IMR-90 (cell line): ENCODE data around the gene PROM2. TPM values are rescaled to one million over a fixed set of nuclear protein-coding genes. Genes with fewer than 3 reads are reported as not detected.

Experiments used
- ATAC-seq: fragments of 200-7000 bp; cut with Tn5 transposase; 2 replicates; pipeline ENCODE4 v1.9.1; 2020; ENCODE audit warnings: low read depth, mild to moderate bottlenecking, moderate library complexity
- BruUV-seq: library from RNA; stranded (reverse); fragments of 400-500 nt; replicated peaks from 2 replicates; lab custom pipeline; 2021; lab: Mats Ljungman, UMichigan
- CTCF ChIA-PET: fragments of 300-600 bp; formaldehyde crosslinking; extraction: SDS; loops from one replicate; lab custom pipeline; 2021; ENCODE audit warnings: antibody characterized with exemption; lab: Yijun Ruan, JAX
- POLR2A ChIA-PET: fragments of 300-600 bp; sonication (Branson Sonifier 250); formaldehyde crosslinking; loops from one replicate; lab custom pipeline; 2022; ENCODE audit warnings: antibody characterized with exemption; ENCODE audit not compliant: unreplicated experiment; lab: Charles Lee
- DNase-seq: peaks from one replicate; pipeline ENCODE4 v3.0.0; 2013
- H2AFZ ChIP-seq: replicated peaks from 2 replicates; pipeline ENCODE3; 2013; ENCODE audit warnings: low read length, mild to moderate bottlenecking; ENCODE audit not compliant: poor library complexity
- H2AK5ac ChIP-seq: 2 replicates; pipeline ENCODE4 v1.6.1; 2013; ENCODE audit warnings: low read depth, low read length, inconsistent platforms
- H2AK9ac ChIP-seq: replicated peaks from 2 replicates; pipeline ENCODE3; 2013; ENCODE audit warnings: mild to moderate bottlenecking, low read depth, low read length, moderate library complexity; ENCODE audit not compliant: poor library complexity
- H2BK120ac ChIP-seq: 2 replicates; pipeline ENCODE4 v1.6.1; 2013; ENCODE audit warnings: low read depth, low read length, inconsistent platforms
- H2BK15ac ChIP-seq: 3 replicates; pipeline ENCODE4 v1.6.1; 2013; ENCODE audit warnings: low read depth, low read length, inconsistent platforms
- H2BK20ac ChIP-seq: 2 replicates; pipeline ENCODE4 v1.6.1; 2013; ENCODE audit warnings: low read depth, mild to moderate bottlenecking, inconsistent platforms, low read length, moderate library complexity
- H2BK5ac ChIP-seq: 2 replicates; pipeline ENCODE4 v1.6.1; 2013; ENCODE audit warnings: mild to moderate bottlenecking, low read depth, low read length, inconsistent platforms; ENCODE audit not compliant: poor library complexity, severe bottlenecking
- H3K14ac ChIP-seq: replicated peaks from 2 replicates; pipeline ENCODE4 v1.6.1; 2013; ENCODE audit warnings: low read depth, low read length, inconsistent platforms
- H3K18ac ChIP-seq: 2 replicates; pipeline ENCODE4 v1.6.1; 2013; ENCODE audit warnings: low read depth, low read length, control low read depth
- H3K23ac ChIP-seq: 2 replicates; pipeline ENCODE4 v1.6.1; 2013; ENCODE audit warnings: low read depth, low read length, inconsistent platforms
- H3K27ac ChIP-seq: 2 replicates; pipeline ENCODE4 v1.5.1; 2013; ENCODE audit warnings: mild to moderate bottlenecking, control low read depth, low read length; ENCODE audit not compliant: insufficient read depth
- H3K27me3 ChIP-seq: 2 replicates; pipeline ENCODE4 v1.6.1; 2013; ENCODE audit warnings: low read length; ENCODE audit not compliant: control insufficient read depth, insufficient read depth
- H3K36me3 ChIP-seq: 2 replicates; pipeline ENCODE4 v1.6.1; 2013; ENCODE audit warnings: low read length, mixed read lengths; ENCODE audit not compliant: control insufficient read depth, insufficient read depth
- H3K4ac ChIP-seq: 2 replicates; pipeline ENCODE4 v1.6.1; 2013; ENCODE audit warnings: low read depth, low read length, inconsistent platforms
- H3K4me1 ChIP-seq: 2 replicates; pipeline ENCODE4 v1.6.1; 2013; ENCODE audit warnings: low read length, mixed read lengths; ENCODE audit not compliant: control insufficient read depth, insufficient read depth
- H3K4me2 ChIP-seq: 2 replicates; pipeline ENCODE4 v1.6.1; 2013; ENCODE audit warnings: low read depth, mild to moderate bottlenecking, control low read depth, low read length, moderate library complexity
- H3K4me3 ChIP-seq: 2 replicates; pipeline ENCODE4 v1.5.1; 2013; ENCODE audit warnings: low read depth, mild to moderate bottlenecking, control low read depth, low read length, moderate library complexity; ENCODE audit not compliant: insufficient read depth
- H3K56ac ChIP-seq: 2 replicates; pipeline ENCODE4 v1.6.1; 2013; ENCODE audit warnings: low read length, inconsistent platforms; ENCODE audit not compliant: insufficient read depth; ENCODE audit errors: extremely low read depth
- H3K79me1 ChIP-seq, 2 experiments: 2 replicates each; pipeline ENCODE4 v1.6.1; 2013; ENCODE audit warnings: low read length in 2 of 2, inconsistent platforms in 1 of 2, low read depth in 1 of 2
- H3K9ac ChIP-seq: 2 replicates; pipeline ENCODE4 v1.6.1; 2013; ENCODE audit warnings: low read depth, low read length, control low read depth
- H3K9me1 ChIP-seq: 2 replicates; pipeline ENCODE4 v1.6.1; 2013; ENCODE audit warnings: low read length, inconsistent platforms; ENCODE audit not compliant: insufficient read depth
- H3K9me3 ChIP-seq: 2 replicates; pipeline ENCODE4 v1.6.1; 2013; ENCODE audit warnings: low read length; ENCODE audit not compliant: control insufficient read depth, insufficient read depth
- H4K20me1 ChIP-seq: 2 replicates; pipeline ENCODE4 v1.6.1; 2013; ENCODE audit warnings: low read length, inconsistent platforms; ENCODE audit not compliant: insufficient read depth
- H4K5ac ChIP-seq: 2 replicates; pipeline ENCODE4 v1.6.1; 2013; ENCODE audit warnings: mild to moderate bottlenecking, low read depth, low read length, control low read depth
- H4K8ac ChIP-seq, 2 experiments: 2 replicates each; pipeline ENCODE4 v1.6.1; 2013; ENCODE audit warnings: low read depth in 2 of 2, low read length in 2 of 2, control low read depth in 1 of 2, inconsistent platforms in 1 of 2
- H4K91ac ChIP-seq: 2 replicates; pipeline ENCODE4 v1.6.1; 2013; ENCODE audit warnings: low read depth, low read length, inconsistent platforms; ENCODE audit not compliant: insufficient read depth
- BHLHE40 ChIP-seq: fragments of 150-350 bp; IDR thresholded peaks from 2 replicates; pipeline ENCODE4 v1.6.1; 2016; ENCODE audit warnings: mild to moderate bottlenecking, low read depth, low read length
- CEBPB ChIP-seq: IDR thresholded peaks from 2 replicates; pipeline ENCODE4 v1.6.1; 2012; ENCODE audit warnings: low read depth, low read length, improper control_type of control experiment
- CHD1 ChIP-seq: IDR thresholded peaks from 2 replicates; pipeline ENCODE4 v1.6.1; 2012; ENCODE audit warnings: low read depth, low read length, improper control_type of control experiment
- FOS ChIP-seq: fragments of 150-350 bp; IDR thresholded peaks from 2 replicates; pipeline ENCODE4 v1.6.1; 2016; ENCODE audit warnings: low read depth, low read length
- MAFK ChIP-seq: IDR thresholded peaks from 2 replicates; pipeline ENCODE4 v1.6.1; 2012; ENCODE audit warnings: low read depth, low read length, improper control_type of control experiment
- MAZ ChIP-seq: IDR thresholded peaks from 2 replicates; pipeline ENCODE4 v1.6.1; 2012; ENCODE audit warnings: low read depth, mild to moderate bottlenecking, low read length, improper control_type of control experiment, moderate library complexity, borderline replicate concordance
- MXI1 ChIP-seq: IDR thresholded peaks from 2 replicates; pipeline ENCODE4 v1.6.1; 2012; ENCODE audit warnings: low read depth, mild to moderate bottlenecking, low read length, moderate library complexity, borderline replicate concordance
- NFE2L2 ChIP-seq: fragments of 150-350 bp; IDR thresholded peaks from 2 replicates; pipeline ENCODE4 v1.6.1; 2016; ENCODE audit warnings: low read depth, mild to moderate bottlenecking, low read length
- POLR2A ChIP-seq: IDR thresholded peaks from 2 replicates; pipeline ENCODE4 v1.6.1; 2012; ENCODE audit warnings: mild to moderate bottlenecking, low read depth, low read length
- RAD21 ChIP-seq: IDR thresholded peaks from 2 replicates; pipeline ENCODE4 v1.6.1; 2012; ENCODE audit warnings: low read length, improper control_type of control experiment
- RCOR1 ChIP-seq: IDR thresholded peaks from 2 replicates; pipeline ENCODE4 v1.6.1; 2012; ENCODE audit warnings: mild to moderate bottlenecking, low read length, improper control_type of control experiment; ENCODE audit not compliant: insufficient replicate concordance
- RFX5 ChIP-seq: IDR thresholded peaks from 2 replicates; pipeline ENCODE4 v1.8.0; 2012; ENCODE audit warnings: low read depth, mild to moderate bottlenecking, low read length, moderate library complexity
- SMC3 ChIP-seq: fragments of 150-350 bp; IDR thresholded peaks from 2 replicates; pipeline ENCODE4 v1.6.1; 2016; ENCODE audit warnings: low read depth, mild to moderate bottlenecking, antibody characterized with exemption, low read length, moderate library complexity
- dilution Hi-C: fragments of 300-500 bp; cut with HindIII; formaldehyde crosslinking; loops from one replicate; pipeline ENCODE4 v1.14.3; 2018; ENCODE audit warnings: low sequenced_read_pairs; ENCODE audit not compliant: unreplicated experiment
- in situ Hi-C: fragments of 300-500 bp; cut with MboI; formaldehyde crosslinking; loops from 3 replicates; pipeline ENCODE4 v1.14.3; 2019; ENCODE audit warnings: low sequenced_read_pairs, inconsistent platforms, mixed read lengths
- intact Hi-C: fragments of 100-400 bp; cut with micrococcal nuclease; formaldehyde crosslinking; loops from 2 replicates; pipeline ENCODE4 v1.10.0; 2022
- polyA plus RNA-seq, 3 experiments: library from polyadenylated mRNA; depleted of rRNA; stranded (reverse); fragments of >200 nt; gene quantifications; 2 replicates each; pipeline ENCODE4 v1.2.3, GENCODE V29; 2012; ENCODE audit warnings: low replicate concordance in 1 of 3
- total RNA-seq: library from RNA; depleted of rRNA; stranded (reverse); fragments of >200 nt; gene quantifications from 2 replicates; pipeline ENCODE4 v1.2.3, GENCODE V29; 2012
- TF ChIP-seq, protein P1 (sequence below): conservative IDR thresholded peaks from 2 replicates; pipeline ENCODE4 v1.5.1; 2012; ENCODE audit warnings: mild to moderate bottlenecking, low read depth, low read length, improper control_type of control experiment
- TF ChIP-seq, protein P2 (sequence below): fragments of 150-350 bp; IDR thresholded peaks from 2 replicates; pipeline ENCODE4 v1.6.1; 2017; ENCODE audit warnings: mild to moderate bottlenecking, antibody characterized with exemption, low read length, low read depth
- TF ChIP-seq, protein P3 (sequence below): fragments of 150-350 bp; IDR thresholded peaks from 2 replicates; pipeline ENCODE4 v1.6.1; 2016; ENCODE audit warnings: low read depth, mild to moderate bottlenecking, low read length, moderate library complexity, borderline replicate concordance

PROM2 gene
- total and polyA plus RNA-seq, 2 of the 4 experiments (the other 2 are of a cell fraction) = 0.26 TPM; not detected in 1

DNA sequence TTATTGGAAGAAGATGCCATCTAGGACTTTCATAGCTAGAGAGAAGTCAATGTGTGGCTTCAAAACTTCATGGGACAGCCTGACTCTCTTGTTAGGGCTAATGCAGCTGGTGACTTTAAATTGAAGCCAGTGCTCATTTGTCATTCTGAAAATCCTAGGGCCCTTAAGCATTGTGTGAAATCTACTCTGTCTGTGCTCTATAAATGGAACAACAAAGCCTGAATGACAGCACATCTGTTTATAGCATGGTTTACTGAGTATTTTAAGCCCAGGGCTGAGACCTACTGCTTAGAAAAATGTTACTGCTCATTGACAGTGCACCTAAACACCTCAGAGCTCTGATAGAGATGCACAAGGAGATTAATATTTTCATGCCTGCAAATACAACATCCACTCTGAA is 36.1 kb upstream of the PROM2 start:
- H4K20me1 ChIP-seq = no peaks in the 10 kb centered on the region

More for the DNA sequence above, 36.1 kb upstream of the PROM2 start:
- intact Hi-C loops = loop anchor here (10.0 kb wide), 1 partner anchor 707 kb away; no protein-coding TSS in a partner anchor
- no peak overlapping the region for H3K4ac ChIP-seq
- no peak overlapping the region for H3K27ac ChIP-seq
- H3K4me2 ChIP-seq = no peak overlapping the region
- no peak overlapping the region for H3K4me3 ChIP-seq
- in situ Hi-C loops = no loop called here
- no peak overlapping the region for H2AK9ac ChIP-seq
- H2BK20ac ChIP-seq = no peak overlapping the region
- BruUV-seq = no TSS peak
- no peak overlapping the region for H3K23ac ChIP-seq
- no peaks in the 10 kb centered on the region for H3K9me1 ChIP-seq
- H3K56ac ChIP-seq = no peak overlapping the region
- ATAC-seq (no peak), DNase-seq (no peak)
- H2BK5ac ChIP-seq = no peak overlapping the region
- H3K9me3 ChIP-seq = peaks cover 11% of the 10 kb centered on the region
- H4K5ac ChIP-seq = no peak overlapping the region
- no peak overlapping the region for H2AK5ac ChIP-seq
- no peaks in the 10 kb centered on the region for H3K27me3 ChIP-seq
- H2AFZ ChIP-seq = no peak overlapping the region
- H2BK120ac ChIP-seq = no peak overlapping the region
- ChIA-PET CTCF (no interaction called here), POLR2A (no interaction called here)
- no peaks in the 10 kb centered on the region for H3K36me3 ChIP-seq
- H3K79me1 ChIP-seq = no peaks in the 10 kb centered on the region
- H2BK15ac ChIP-seq = no peak overlapping the region
- dilution Hi-C loops = no loop called here
- no peak overlapping the region for H3K18ac ChIP-seq
- no peaks in the 10 kb centered on the region for H3K4me1 ChIP-seq
- H3K14ac ChIP-seq = no peak overlapping the region
- no peak overlapping the region for H4K91ac ChIP-seq
- H4K8ac ChIP-seq = no peak overlapping the region
- no peak overlapping the region for H3K9ac ChIP-seq
- no peak for TF ChIP-seq POLR2A
- TF ChIP-seq RFX5 = no peak
- TF ChIP-seq MAFK = no peak
- TF ChIP-seq, protein P1, sequence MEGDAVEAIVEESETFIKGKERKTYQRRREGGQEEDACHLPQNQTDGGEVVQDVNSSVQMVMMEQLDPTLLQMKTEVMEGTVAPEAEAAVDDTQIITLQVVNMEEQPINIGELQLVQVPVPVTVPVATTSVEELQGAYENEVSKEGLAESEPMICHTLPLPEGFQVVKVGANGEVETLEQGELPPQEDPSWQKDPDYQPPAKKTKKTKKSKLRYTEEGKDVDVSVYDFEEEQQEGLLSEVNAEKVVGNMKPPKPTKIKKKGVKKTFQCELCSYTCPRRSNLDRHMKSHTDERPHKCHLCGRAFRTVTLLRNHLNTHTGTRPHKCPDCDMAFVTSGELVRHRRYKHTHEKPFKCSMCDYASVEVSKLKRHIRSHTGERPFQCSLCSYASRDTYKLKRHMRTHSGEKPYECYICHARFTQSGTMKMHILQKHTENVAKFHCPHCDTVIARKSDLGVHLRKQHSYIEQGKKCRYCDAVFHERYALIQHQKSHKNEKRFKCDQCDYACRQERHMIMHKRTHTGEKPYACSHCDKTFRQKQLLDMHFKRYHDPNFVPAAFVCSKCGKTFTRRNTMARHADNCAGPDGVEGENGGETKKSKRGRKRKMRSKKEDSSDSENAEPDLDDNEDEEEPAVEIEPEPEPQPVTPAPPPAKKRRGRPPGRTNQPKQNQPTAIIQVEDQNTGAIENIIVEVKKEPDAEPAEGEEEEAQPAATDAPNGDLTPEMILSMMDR = no peak
- no peak for TF ChIP-seq FOS
- TF ChIP-seq BHLHE40 = no peak
- TF ChIP-seq RAD21 = no peak
- no peak for TF ChIP-seq SMC3
- TF ChIP-seq CHD1 = no peak
- TF ChIP-seq NFE2L2 = no peak
- no peak for TF ChIP-seq MAZ
- no peak for TF ChIP-seq RCOR1
- no peak for TF ChIP-seq MXI1
- no peak for TF ChIP-seq CEBPB
- TF ChIP-seq, protein P2, sequence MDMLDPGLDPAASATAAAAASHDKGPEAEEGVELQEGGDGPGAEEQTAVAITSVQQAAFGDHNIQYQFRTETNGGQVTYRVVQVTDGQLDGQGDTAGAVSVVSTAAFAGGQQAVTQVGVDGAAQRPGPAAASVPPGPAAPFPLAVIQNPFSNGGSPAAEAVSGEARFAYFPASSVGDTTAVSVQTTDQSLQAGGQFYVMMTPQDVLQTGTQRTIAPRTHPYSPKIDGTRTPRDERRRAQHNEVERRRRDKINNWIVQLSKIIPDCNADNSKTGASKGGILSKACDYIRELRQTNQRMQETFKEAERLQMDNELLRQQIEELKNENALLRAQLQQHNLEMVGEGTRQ = no peak
- TF ChIP-seq, protein P3, sequence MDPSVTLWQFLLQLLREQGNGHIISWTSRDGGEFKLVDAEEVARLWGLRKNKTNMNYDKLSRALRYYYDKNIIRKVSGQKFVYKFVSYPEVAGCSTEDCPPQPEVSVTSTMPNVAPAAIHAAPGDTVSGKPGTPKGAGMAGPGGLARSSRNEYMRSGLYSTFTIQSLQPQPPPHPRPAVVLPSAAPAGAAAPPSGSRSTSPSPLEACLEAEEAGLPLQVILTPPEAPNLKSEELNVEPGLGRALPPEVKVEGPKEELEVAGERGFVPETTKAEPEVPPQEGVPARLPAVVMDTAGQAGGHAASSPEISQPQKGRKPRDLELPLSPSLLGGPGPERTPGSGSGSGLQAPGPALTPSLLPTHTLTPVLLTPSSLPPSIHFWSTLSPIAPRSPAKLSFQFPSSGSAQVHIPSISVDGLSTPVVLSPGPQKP = no peak
